ENCODE data around the gene MTFMT. TPM values are rescaled to one million over a fixed set of nuclear protein-coding genes. Genes with fewer than 3 reads are reported as not detected.

The MTFMT gene
- total and polyA plus RNA-seq, 4 donors, result 6.8 to 14.7 (median 8.4) TPM

- no peaks in the 10 kb centered on the region for H3K27me3 ChIP-seq (ENCODE audit: control insufficient read depth in 4 of 4, insufficient read depth in 4 of 4, low read length in 3 of 4)
- no peak for TF ChIP-seq SP1 (IDR thresholded peaks at IDR 0.05)
- no peak for TF ChIP-seq RAD21 (IDR thresholded peaks at IDR 0.05)
- TF ChIP-seq ATF3 (IDR thresholded peaks at IDR 0.05), result no peak
- no peak for TF ChIP-seq HNF4G (IDR thresholded peaks at IDR 0.05)
- TF ChIP-seq TAF1 (conservative IDR thresholded peaks at IDR 0.05), result no peak
- no peak for TF ChIP-seq RXRA (IDR thresholded peaks at IDR 0.05)
- TF ChIP-seq JUND (IDR thresholded peaks at IDR 0.05), result no peak
- TF ChIP-seq NR2F2 (IDR thresholded peaks at IDR 0.05), result no peak
- no peak for TF ChIP-seq ZBTB33 (IDR thresholded peaks at IDR 0.05)
- TF ChIP-seq CTCF (IDR thresholded peaks at IDR 0.05; ENCODE audit: low read depth, low read length, missing input control), result no peak
- TF ChIP-seq GABPA (IDR thresholded peaks at IDR 0.05 in 1 of 2, conservative IDR thresholded peaks at IDR 0.05 in 1 of 2), result no peak
- no peak for TF ChIP-seq MAX (IDR thresholded peaks at IDR 0.05)
- TF ChIP-seq FOXA2 (IDR thresholded peaks at IDR 0.05), result no peak
- no peak for TF ChIP-seq FOXA1 (IDR thresholded peaks at IDR 0.05)
- TF ChIP-seq YY1 (IDR thresholded peaks at IDR 0.05), result no peak
- TF ChIP-seq HNF4A (conservative IDR thresholded peaks at IDR 0.05), result no peak
- TF ChIP-seq EGR1 (IDR thresholded peaks at IDR 0.05; ENCODE audit: low read depth in 2 of 2), result no peak
- no peaks in the 10 kb centered on the region for H3K9me3 ChIP-seq (ENCODE audit: control insufficient read depth in 4 of 4, low read length in 3 of 4)
- peaks cover 6 to 36% (median 25%) of the 10 kb centered on the region in 4 donors for H3K4me1 ChIP-seq (ENCODE audit: control insufficient read depth in 4 of 4, insufficient read depth in 4 of 4, low read length in 3 of 4)
- peak overlapping the region; percentile 48 to 76 for H3K27ac ChIP-seq (ENCODE audit: low read depth in 1 of 2, low read length in 2 of 2)
- no peak overlapping the region for H3K9ac ChIP-seq (ENCODE audit: low read depth in 1 of 2, low read length in 2 of 2)
- WGBS, result 59% methylated on average over 9 of the region's 9 CpGs
- peaks cover 0 to 2% (median 0%) of the 10 kb centered on the region in 4 donors for H3K36me3 ChIP-seq (ENCODE audit: control insufficient read depth in 4 of 4, insufficient read depth in 3 of 4, low read depth in 1 of 4, low read length in 3 of 4)
- no peak for DNase-seq (ENCODE audit: low spot score)
- no peak overlapping the region for H3K4me3 ChIP-seq (ENCODE audit: low read depth in 1 of 3, low read length in 3 of 3)
These were observed 43.9 kb downstream of the MTFMT start for GRCh38 chr15:64985366-64986033.

- Histone ChIP-seq H3K9me3 (ENCODE audit: control insufficient read depth in 4 of 4, low read length in 3 of 4) (no peaks in the 10 kb centered on the region), H3K9ac (ENCODE audit: low read depth in 1 of 2, low read length in 2 of 2) (no peak overlapping the region), H3K4me3 (ENCODE audit: low read depth in 1 of 3, low read length in 3 of 3) (no peak overlapping the region), H3K27ac (ENCODE audit: low read depth in 1 of 2, low read length in 2 of 2) (peak overlapping the region; percentile 45 to 54), H3K36me3 (ENCODE audit: control insufficient read depth in 4 of 4, insufficient read depth in 3 of 4, low read depth in 1 of 4, low read length in 3 of 4) (peaks cover 4 to 23% (median 15%) of the 10 kb centered on the region in 4 donors), H3K4me1 (ENCODE audit: control insufficient read depth in 4 of 4, insufficient read depth in 4 of 4, low read length in 3 of 4) (peaks cover 6 to 26% (median 16%) of the 10 kb centered on the region in 4 donors), H3K27me3 (ENCODE audit: control insufficient read depth in 4 of 4, insufficient read depth in 4 of 4, low read length in 3 of 4) (no peaks in the 10 kb centered on the region)
- WGBS, result 96% methylated on average over 1 of the region's 1 CpG
- TF ChIP-seq REST (IDR thresholded peaks at IDR 0.05) (no peak), JUND (IDR thresholded peaks at IDR 0.05) (no peak)
- DNase-seq (ENCODE audit: low spot score), result no peak
These were observed 47.0 kb downstream of the MTFMT start for GRCh38 chr15:64982472-64982871.
